GM06990 (cell line): Measurements from ENCODE around the gene PRDM8.
A peak's percentile ranks its signal among the peaks of the same experiment; 100 is the strongest.

Experiments used
- DNase-seq: peaks from one replicate; pipeline ENCODE4 v3.0.0-alpha.2; 2011; ENCODE audit not compliant: insufficient read length; ENCODE audit errors: extremely low read depth
- H3K27me3 ChIP-seq: replicated peaks from 2 replicates; pipeline ENCODE4 v1.6.0; 2011; ENCODE audit warnings: low read length; ENCODE audit not compliant: control insufficient read depth, insufficient read depth
- H3K36me3 ChIP-seq: 2 replicates; pipeline ENCODE4 v1.5.1; 2011; ENCODE audit warnings: low read length; ENCODE audit not compliant: control insufficient read depth, insufficient read depth
- H3K4me3 ChIP-seq: replicated peaks from 2 replicates; pipeline ENCODE4 v1.5.1; 2011; ENCODE audit warnings: low read depth, mild to moderate bottlenecking, control low read depth, low read length
- CTCF ChIP-seq: IDR thresholded peaks from 2 replicates; pipeline ENCODE4 v1.5.1; 2011; ENCODE audit warnings: low read length, control low read depth, mild to moderate bottlenecking, inconsistent platforms; ENCODE audit not compliant: insufficient read depth, poor library complexity, severe bottlenecking

Gene PRDM8

GRCh38 chr4:80196922-80197573 lies at the start of gene PRDM8:
Gene PRDM8, plus strand, starts transcription at chr4:80197503. Its CDS starts 2,578 bp downstream, at chr4:80200081.
- TF ChIP-seq CTCF, result no peak
- H3K4me3 ChIP-seq, result peak within 1 kb of the TSS; percentile 18
- H3K36me3 ChIP-seq, result no peaks in the 10 kb centered on the region
- no peak for DNase-seq
- H3K27me3 ChIP-seq, result no peaks in the 10 kb centered on the region; the same call in 1 of the 2 replicates

GRCh38 chr4:80150387-80151180 lies 46.7 kb upstream of the PRDM8 start:
- no peaks in the 10 kb centered on the region for H3K27me3 ChIP-seq
- no peak for DNase-seq
- no peak overlapping the region for H3K4me3 ChIP-seq
- H3K36me3 ChIP-seq, result no peaks in the 10 kb centered on the region
- TF ChIP-seq CTCF, result no peak

- Histone ChIP-seq H3K36me3 (no peaks in the 10 kb centered on the region), H3K4me3 (no peak overlapping the region), H3K27me3 (no peaks in the 10 kb centered on the region)
- TF ChIP-seq CTCF, result no peak
- no peak for DNase-seq
These were observed 45.3 kb upstream of the PRDM8 start for GRCh38 chr4:80151981-80152380.

GRCh38 chr4:80153874-80154544 lies 43.3 kb upstream of the PRDM8 start:
- TF ChIP-seq CTCF, result no peak
- Histone ChIP-seq H3K27me3 (no peaks in the 10 kb centered on the region), H3K4me3 (no peak overlapping the region), H3K36me3 (no peaks in the 10 kb centered on the region)
- DNase-seq, result no peak

- DNase-seq, result no peak
- Histone ChIP-seq H3K4me3 (no peak overlapping the region), H3K27me3 (no peaks in the 10 kb centered on the region), H3K36me3 (no peaks in the 10 kb centered on the region)
- TF ChIP-seq CTCF, result no peak
These were observed 42.8 kb upstream of the PRDM8 start for GRCh38 chr4:80154545-80154933.
